Measurements from ENCODE around the gene THADA.

THADA gene

DNA sequence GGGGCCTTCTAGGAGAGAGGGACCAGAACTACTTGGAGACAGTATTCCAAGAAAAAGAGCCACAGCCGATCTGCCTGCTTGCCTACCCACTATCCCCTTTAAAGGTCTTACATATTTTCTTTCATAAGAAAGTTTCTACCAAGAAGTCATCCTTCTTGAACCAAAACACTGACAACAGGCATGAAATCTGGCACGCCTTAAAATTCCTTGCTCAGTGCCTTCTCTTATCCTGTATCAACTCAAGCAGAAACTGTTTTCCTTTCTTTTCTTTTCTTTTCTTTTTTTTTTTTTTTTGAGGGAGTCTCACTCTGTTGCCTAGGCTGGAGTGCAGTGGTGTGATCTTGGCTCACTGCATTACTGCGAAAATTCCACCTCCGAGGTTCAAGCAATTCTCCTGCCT lies 321.1 kb downstream of the THADA start:
- H3K4me3 ChIP-seq (ENCODE audit: insufficient read depth, low read length, poor library complexity, severe bottlenecking), result no peak overlapping the region
- H4K20me1 ChIP-seq (ENCODE audit: low read depth, low read length), result no peaks in the 10 kb centered on the region
- H3K9me3 ChIP-seq (ENCODE audit: insufficient read depth, low read length), result no peaks in the 10 kb centered on the region
- no peaks in the 10 kb centered on the region; the same call in 1 of the 2 replicates for H3K36me3 ChIP-seq (ENCODE audit: low read length)
- H2AFZ ChIP-seq (ENCODE audit: low read depth, low read length, severe bottlenecking), result no peak overlapping the region
- no peak overlapping the region for H3K4me2 ChIP-seq (ENCODE audit: low read depth, low read length, poor library complexity, severe bottlenecking)
- TF ChIP-seq, protein P1, sequence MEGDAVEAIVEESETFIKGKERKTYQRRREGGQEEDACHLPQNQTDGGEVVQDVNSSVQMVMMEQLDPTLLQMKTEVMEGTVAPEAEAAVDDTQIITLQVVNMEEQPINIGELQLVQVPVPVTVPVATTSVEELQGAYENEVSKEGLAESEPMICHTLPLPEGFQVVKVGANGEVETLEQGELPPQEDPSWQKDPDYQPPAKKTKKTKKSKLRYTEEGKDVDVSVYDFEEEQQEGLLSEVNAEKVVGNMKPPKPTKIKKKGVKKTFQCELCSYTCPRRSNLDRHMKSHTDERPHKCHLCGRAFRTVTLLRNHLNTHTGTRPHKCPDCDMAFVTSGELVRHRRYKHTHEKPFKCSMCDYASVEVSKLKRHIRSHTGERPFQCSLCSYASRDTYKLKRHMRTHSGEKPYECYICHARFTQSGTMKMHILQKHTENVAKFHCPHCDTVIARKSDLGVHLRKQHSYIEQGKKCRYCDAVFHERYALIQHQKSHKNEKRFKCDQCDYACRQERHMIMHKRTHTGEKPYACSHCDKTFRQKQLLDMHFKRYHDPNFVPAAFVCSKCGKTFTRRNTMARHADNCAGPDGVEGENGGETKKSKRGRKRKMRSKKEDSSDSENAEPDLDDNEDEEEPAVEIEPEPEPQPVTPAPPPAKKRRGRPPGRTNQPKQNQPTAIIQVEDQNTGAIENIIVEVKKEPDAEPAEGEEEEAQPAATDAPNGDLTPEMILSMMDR (IDR thresholded peaks at IDR 0.05; ENCODE audit: insufficient read depth, low read length, poor library complexity, severe bottlenecking), result no peak
- TF ChIP-seq EZH2phosphoT487 (conservative IDR thresholded peaks at IDR 0.05; ENCODE audit: low read length), result no peak
- H3K9me2 ChIP-seq (replicated peaks; ENCODE audit: insufficient read depth, low read length), result no peaks in the 10 kb centered on the region
- no peaks in the 10 kb centered on the region for H3K27me3 ChIP-seq (ENCODE audit: low read length)
- no peaks in the 10 kb centered on the region for H3K79me2 ChIP-seq (ENCODE audit: insufficient read depth, low read length)
- H3K9ac ChIP-seq (ENCODE audit: low read length), result no peak overlapping the region
- H3K27ac ChIP-seq (ENCODE audit: low read depth, low read length), result no peak overlapping the region
- H3F3A ChIP-seq (ENCODE audit: insufficient read depth), result no peaks in the 10 kb centered on the region

DNA sequence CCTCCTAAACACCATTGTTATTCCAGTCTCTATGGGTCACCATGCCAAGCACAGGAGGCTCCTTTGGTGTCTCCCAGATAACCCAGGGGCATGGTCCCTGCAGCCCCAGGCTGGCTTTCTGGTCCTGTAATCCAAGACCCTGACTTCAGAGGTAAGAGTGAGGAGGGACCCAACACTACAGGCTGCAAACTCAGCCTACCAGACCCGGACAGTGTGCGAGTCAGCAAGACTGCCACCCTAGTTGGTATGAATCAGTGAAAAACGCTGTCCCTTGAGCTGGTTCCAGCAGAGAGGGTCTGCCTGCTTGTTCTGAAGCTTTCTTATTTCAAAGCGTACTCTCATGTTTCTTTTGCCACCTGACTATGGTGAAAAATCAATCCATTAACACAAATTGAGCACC lies 321.8 kb downstream of the THADA start:
- H3K27ac ChIP-seq (ENCODE audit: low read depth, low read length), result no peak overlapping the region
- no peaks in the 10 kb centered on the region for H3K36me3 ChIP-seq (ENCODE audit: low read length)
- H3K79me2 ChIP-seq (ENCODE audit: insufficient read depth, low read length), result no peaks in the 10 kb centered on the region
- TF ChIP-seq EZH2phosphoT487 (conservative IDR thresholded peaks at IDR 0.05; ENCODE audit: low read length), result no peak
- TF ChIP-seq, protein P1 (IDR thresholded peaks at IDR 0.05; ENCODE audit: insufficient read depth, low read length, poor library complexity, severe bottlenecking), result no peak
- no peaks in the 10 kb centered on the region for H3K27me3 ChIP-seq (ENCODE audit: low read length)
- no peaks in the 10 kb centered on the region for H3F3A ChIP-seq (ENCODE audit: insufficient read depth)
- H3K4me2 ChIP-seq (ENCODE audit: low read depth, low read length, poor library complexity, severe bottlenecking), result no peak overlapping the region
- H4K20me1 ChIP-seq (ENCODE audit: low read depth, low read length), result no peaks in the 10 kb centered on the region
- H3K4me3 ChIP-seq (ENCODE audit: insufficient read depth, low read length, poor library complexity, severe bottlenecking), result no peak overlapping the region
- H3K9me3 ChIP-seq (ENCODE audit: insufficient read depth, low read length), result no peaks in the 10 kb centered on the region
- no peaks in the 10 kb centered on the region for H3K9me2 ChIP-seq (replicated peaks; ENCODE audit: insufficient read depth, low read length)
- H2AFZ ChIP-seq (ENCODE audit: low read depth, low read length, severe bottlenecking), result no peak overlapping the region
- H3K9ac ChIP-seq (ENCODE audit: low read length), result no peak overlapping the region

DNA sequence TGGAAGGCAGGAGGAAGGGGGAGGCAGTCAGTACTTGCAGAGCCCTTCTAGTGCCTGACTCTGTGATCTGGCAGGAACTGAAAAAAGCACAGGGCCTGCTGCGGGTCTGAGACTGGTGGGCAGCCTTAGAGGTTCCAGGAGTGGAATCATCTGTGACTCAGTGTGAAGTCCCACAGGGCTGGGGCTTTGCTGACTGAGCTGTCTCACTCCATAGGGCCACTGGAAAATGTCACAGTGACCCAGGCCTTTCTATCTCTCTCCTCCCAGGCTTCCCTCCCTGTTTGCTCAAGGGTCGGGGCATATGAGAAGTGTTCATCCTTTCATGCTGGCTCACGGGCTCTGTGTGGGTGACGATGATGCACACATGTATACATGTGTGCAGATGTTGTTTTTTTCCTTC lies 322.3 kb downstream of the THADA start:
- H2AFZ ChIP-seq (ENCODE audit: low read depth, low read length, severe bottlenecking), result no peak overlapping the region
- no peaks in the 10 kb centered on the region for H3K27me3 ChIP-seq (ENCODE audit: low read length)
- TF ChIP-seq EZH2phosphoT487 (conservative IDR thresholded peaks at IDR 0.05; ENCODE audit: low read length), result no peak
- TF ChIP-seq, protein P1 (IDR thresholded peaks at IDR 0.05; ENCODE audit: insufficient read depth, low read length, poor library complexity, severe bottlenecking), result no peak
- H3K4me2 ChIP-seq (ENCODE audit: low read depth, low read length, poor library complexity, severe bottlenecking), result no peak overlapping the region
- H3K36me3 ChIP-seq (ENCODE audit: low read length), result no peaks in the 10 kb centered on the region
- H4K20me1 ChIP-seq (ENCODE audit: low read depth, low read length), result no peaks in the 10 kb centered on the region
- H3F3A ChIP-seq (ENCODE audit: insufficient read depth), result no peaks in the 10 kb centered on the region
- no peak overlapping the region for H3K9ac ChIP-seq (ENCODE audit: low read length)
- no peaks in the 10 kb centered on the region for H3K9me2 ChIP-seq (replicated peaks; ENCODE audit: insufficient read depth, low read length)
- H3K79me2 ChIP-seq (ENCODE audit: insufficient read depth, low read length), result no peaks in the 10 kb centered on the region
- H3K27ac ChIP-seq (ENCODE audit: low read depth, low read length), result no peak overlapping the region
- H3K4me3 ChIP-seq (ENCODE audit: insufficient read depth, low read length, poor library complexity, severe bottlenecking), result no peak overlapping the region
- H3K9me3 ChIP-seq (ENCODE audit: insufficient read depth, low read length), result no peaks in the 10 kb centered on the region
